Heart right ventricle (tissue), 16 donors: Measurements from ENCODE around the gene MAST2. TPM values are rescaled to one million over a fixed set of nuclear protein-coding genes. Genes with fewer than 3 reads are reported as not detected.

Experiments
- ATAC-seq, 8 donors: fragments of 200-7000 bp; cut with Tn5 transposase; one replicate each; pipeline ENCODE4 v1.9.1; 2020; ENCODE audit warnings: mild to moderate bottlenecking in 8 of 8, moderate library complexity in 8 of 8, moderate number of reproducible peaks in 1 of 8
- DNase-seq, 2 donors: peaks; one replicate each; pipeline ENCODE4 v3.0.0-alpha.2; 2020
- H3K27ac ChIP-seq, 10 donors: fragments of 200-600 bp; sonication (generic) in 2 of 10; one replicate each; pipeline versions ENCODE4 v1.5.0 to v1.8.0; 2020 to 2022; ENCODE audit warnings: mild to moderate bottlenecking in 3 of 10
- H3K27me3 ChIP-seq, 7 donors: fragments of 200-600 bp; one replicate each; pipeline ENCODE4 v1.8.0; 2021 to 2022; ENCODE audit warnings: mild to moderate bottlenecking in 2 of 7
- H3K36me3 ChIP-seq, 9 donors: fragments of 200-600 bp; sonication (generic) in 1 of 9; one replicate each; pipeline versions ENCODE4 v1.5.0 to v1.8.0; 2020 to 2022; ENCODE audit warnings: mild to moderate bottlenecking in 2 of 9
- H3K4me1 ChIP-seq, 9 donors: fragments of 200-600 bp; sonication (generic) in 1 of 9; one replicate each; pipeline versions ENCODE4 v1.5.0 to v1.8.0; 2020 to 2022; ENCODE audit warnings: mild to moderate bottlenecking in 4 of 9
- H3K4me3 ChIP-seq, 10 donors: fragments of 200-600 bp; sonication (generic) in 2 of 10; one replicate each; pipeline versions ENCODE4 v1.5.0 to v1.8.0; 2020 to 2022; ENCODE audit warnings: mild to moderate bottlenecking in 7 of 10, moderate library complexity in 2 of 10
- H3K9me3 ChIP-seq, 11 donors: fragments of 200-600 bp in 10 of 11; sonication (generic) in 2 of 11; one replicate each; pipeline versions ENCODE4 v1.5.0 to v1.8.0; 2013 to 2022; ENCODE audit warnings: mild to moderate bottlenecking in 2 of 11, control low read depth in 1 of 11, moderate library complexity in 1 of 11
- WGBS, 2 donors: extraction: QIAGEN DNeasy Blood & Tissue Kit; methylation state at CpG; one replicate each; pipeline ENCODE4 v1.1.7; 2013; ENCODE audit warnings: inconsistent platforms in 1 of 2; 5-methylcytosine and 5-hydroxymethylcytosine counted together
- intact Hi-C, 10 donors: fragments of 100-400 bp; cut with DNase I; formaldehyde crosslinking; loops; one replicate each; pipeline versions ENCODE4 v1.11.1 to v1.14.2; 2022
- polyA plus RNA-seq, 2 donors: library from polyadenylated mRNA; stranded (reverse); fragments of 200-250 nt; gene quantifications; one replicate each; pipeline ENCODE4 v1.2.3, GENCODE V29; 2013
- total RNA-seq, 10 donors: library from RNA; stranded (reverse); fragmentation: NEBNext Ultra II Directional in 3 of 10; extraction: Animal tissue kit (Norgen Biotek cat#: 25700) in 3 of 10; gene quantifications; one replicate each; pipeline versions ENCODE4 v1.2.1 to v1.2.4, GENCODE V29; 2021 to 2023
- TF ChIP-seq, protein P1 (sequence below), 9 donors: fragments of 200-600 bp; sonication (generic) in 2 of 9; IDR thresholded peaks; one replicate each; pipeline versions ENCODE4 v1.5.0 to v1.8.0; 2021 to 2022; ENCODE audit warnings: antibody characterized with exemption in 9 of 9, mild to moderate bottlenecking in 5 of 9, moderate library complexity in 1 of 9
- donor health status: Arrhythmogenic right ventricular cardiomyopathy.
- donor health status: ischemic (EF 13 %, LVEDD 7.1; RV severe dilation, severe dysfunction).
- donor health status: healthy with polysubstance abuse.
- donor health status: DM: no; HTN: yes; CAD: no.
- donor health status: DM: no; HTN: no; CAD: no.
- donor health status: ischemic (EF 25% LVEDD 6.9; RV normal size, moderate dysfunction).
- donor health status: ischemic (EF 25% LVEDD 5.7; RV mildly dilated, moderate dysfunction).
- donor health status: healthy.
- donor health status: DM: yes; HTN: yes; CAD: no.
- donor health status: Ischemic cardiomyopathy.
- donor health status: ischemic (EF 35%, LVEDD 5.7; RV mildly dilated, moderate dysfunction).
- donor health status: nonischemic (EF 11% LVEDD 7.7; RV severe dilation, severe dysfunction).
- donor health status: DM: yes; HTN: yes; CAD: no.
- donor health status: PGD.
- donor health status: ischemic (EF 29% LVEDD 5.4; RV normal size, mild dysfunction).
- donor health status: nonischemic (EF 23%, LVEDD 6.1; RV moderate dilation, normal function).

Gene MAST2
- total and polyA plus RNA-seq, 12 donors = 66.4 to 129 (median 83.2) TPM

DNA sequence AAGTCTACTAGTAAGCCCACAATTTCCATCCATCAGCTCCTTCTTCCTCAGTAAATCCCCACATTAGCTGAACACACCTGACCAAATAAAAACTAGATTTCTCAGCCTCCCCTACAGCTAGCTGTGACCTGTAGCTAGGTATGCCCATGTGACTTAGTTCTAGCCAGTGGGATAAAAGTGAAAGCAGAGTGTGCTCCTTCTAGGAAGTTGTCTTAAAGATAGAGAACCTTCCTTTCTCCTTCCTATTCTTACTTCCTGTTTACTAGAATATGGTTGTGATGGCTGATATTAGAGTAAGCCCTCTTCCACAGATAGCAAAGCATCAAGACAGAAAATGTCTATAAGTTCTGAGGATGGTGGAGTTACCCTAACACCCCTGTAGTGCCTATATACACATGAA, 262.0 kb downstream of the MAST2 start:
- Histone ChIP-seq H3K9me3 (no peaks in the 10 kb centered on the region), H3K27ac (peak overlapping the region in 2 of 10 donors; percentile 36 to 41), H3K27me3 (no peaks in the 10 kb centered on the region), H3K4me1 (peaks cover 0 to 47% (median 10%) of the 10 kb centered on the region in 9 donors), H3K4me3 (no peak overlapping the region), H3K36me3 (peaks cover 0 to 97% (median 16%) of the 10 kb centered on the region in 9 donors)
- intact Hi-C loops = loop anchor here in 1 of 10 donors (10.0 kb wide), 1 partner anchor 49 kb away; no protein-coding TSS in a partner anchor
- DNase-seq (no peak), ATAC-seq (peak in 2 of 8 donors; percentile 29 to 42)
- TF ChIP-seq, protein P1, sequence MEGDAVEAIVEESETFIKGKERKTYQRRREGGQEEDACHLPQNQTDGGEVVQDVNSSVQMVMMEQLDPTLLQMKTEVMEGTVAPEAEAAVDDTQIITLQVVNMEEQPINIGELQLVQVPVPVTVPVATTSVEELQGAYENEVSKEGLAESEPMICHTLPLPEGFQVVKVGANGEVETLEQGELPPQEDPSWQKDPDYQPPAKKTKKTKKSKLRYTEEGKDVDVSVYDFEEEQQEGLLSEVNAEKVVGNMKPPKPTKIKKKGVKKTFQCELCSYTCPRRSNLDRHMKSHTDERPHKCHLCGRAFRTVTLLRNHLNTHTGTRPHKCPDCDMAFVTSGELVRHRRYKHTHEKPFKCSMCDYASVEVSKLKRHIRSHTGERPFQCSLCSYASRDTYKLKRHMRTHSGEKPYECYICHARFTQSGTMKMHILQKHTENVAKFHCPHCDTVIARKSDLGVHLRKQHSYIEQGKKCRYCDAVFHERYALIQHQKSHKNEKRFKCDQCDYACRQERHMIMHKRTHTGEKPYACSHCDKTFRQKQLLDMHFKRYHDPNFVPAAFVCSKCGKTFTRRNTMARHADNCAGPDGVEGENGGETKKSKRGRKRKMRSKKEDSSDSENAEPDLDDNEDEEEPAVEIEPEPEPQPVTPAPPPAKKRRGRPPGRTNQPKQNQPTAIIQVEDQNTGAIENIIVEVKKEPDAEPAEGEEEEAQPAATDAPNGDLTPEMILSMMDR (IDR thresholded peaks at IDR 0.05) = no peak

DNA sequence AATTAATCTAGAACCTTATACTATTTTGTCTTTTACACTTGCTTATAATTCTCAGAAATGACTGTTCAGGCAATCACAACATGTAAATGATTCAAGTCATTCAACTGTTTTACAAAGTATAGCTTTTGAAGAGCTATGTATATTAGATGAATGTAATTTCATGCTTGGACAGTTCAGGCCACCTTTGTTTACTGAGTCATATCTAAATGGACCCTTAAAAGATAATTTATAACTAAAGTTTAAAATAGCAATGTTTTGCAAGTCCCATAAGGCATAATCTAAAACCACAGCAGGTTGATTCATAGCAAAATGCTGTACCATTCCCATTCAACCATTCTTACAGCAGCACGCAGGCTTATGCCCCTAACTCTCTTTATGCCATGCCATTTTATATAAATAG, 264.2 kb downstream of the MAST2 start:
- DNase-seq = no peak
- no peaks in the 10 kb centered on the region for H3K9me3 ChIP-seq
- intact Hi-C loops = loop anchor here in 1 of 10 donors (10.0 kb wide), 1 partner anchor 47 kb away; no protein-coding TSS in a partner anchor
- no peak overlapping the region for H3K4me3 ChIP-seq
- no peak for ATAC-seq
- WGBS, 2 donors = 96 to 97% methylated on average over 1 of the region's 1 CpG
- H3K4me1 ChIP-seq = peaks cover 0 to 47% (median 14%) of the 10 kb centered on the region in 9 donors
- TF ChIP-seq, protein P1 (IDR thresholded peaks at IDR 0.05) = no peak
- H3K36me3 ChIP-seq = peaks cover 0 to 90% (median 7%) of the 10 kb centered on the region in 9 donors
- no peaks in the 10 kb centered on the region for H3K27me3 ChIP-seq
- no peak overlapping the region for H3K27ac ChIP-seq

DNA sequence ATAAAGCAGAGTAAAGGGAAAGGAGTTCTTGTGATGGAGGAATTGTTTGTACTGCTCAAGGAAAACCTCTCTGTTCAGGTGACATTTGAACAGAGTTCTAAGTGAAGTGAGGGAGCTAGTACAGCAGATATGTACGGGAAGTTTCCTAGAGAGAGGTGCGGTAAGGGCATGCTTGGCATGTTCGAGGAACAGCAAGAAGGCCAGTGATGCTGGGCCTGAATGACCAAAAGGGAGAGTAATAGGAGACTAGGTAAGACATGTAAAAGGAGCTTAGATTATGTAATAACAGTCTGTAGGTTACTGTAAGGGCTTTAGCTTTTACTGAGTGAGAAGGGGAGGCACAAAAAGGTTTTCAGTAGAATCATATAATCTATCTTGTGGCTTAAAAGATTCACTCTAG, 265.1 kb downstream of the MAST2 start:
- ATAC-seq (no peak), DNase-seq (no peak)
- Histone ChIP-seq H3K27me3 (no peaks in the 10 kb centered on the region), H3K4me3 (no peak overlapping the region), H3K27ac (no peak overlapping the region), H3K36me3 (peaks cover 0 to 91% (median 7%) of the 10 kb centered on the region in 9 donors), H3K9me3 (no peaks in the 10 kb centered on the region), H3K4me1 (peaks cover 0 to 41% (median 12%) of the 10 kb centered on the region in 9 donors)
- TF ChIP-seq, protein P1 (IDR thresholded peaks at IDR 0.05) = no peak
- intact Hi-C loops = loop anchor here in 1 of 10 donors (10.0 kb wide), 1 partner anchor 46 kb away; no protein-coding TSS in a partner anchor
- 86 to 87% methylated on average over 3 of the region's 3 CpGs for WGBS, 2 donors

DNA sequence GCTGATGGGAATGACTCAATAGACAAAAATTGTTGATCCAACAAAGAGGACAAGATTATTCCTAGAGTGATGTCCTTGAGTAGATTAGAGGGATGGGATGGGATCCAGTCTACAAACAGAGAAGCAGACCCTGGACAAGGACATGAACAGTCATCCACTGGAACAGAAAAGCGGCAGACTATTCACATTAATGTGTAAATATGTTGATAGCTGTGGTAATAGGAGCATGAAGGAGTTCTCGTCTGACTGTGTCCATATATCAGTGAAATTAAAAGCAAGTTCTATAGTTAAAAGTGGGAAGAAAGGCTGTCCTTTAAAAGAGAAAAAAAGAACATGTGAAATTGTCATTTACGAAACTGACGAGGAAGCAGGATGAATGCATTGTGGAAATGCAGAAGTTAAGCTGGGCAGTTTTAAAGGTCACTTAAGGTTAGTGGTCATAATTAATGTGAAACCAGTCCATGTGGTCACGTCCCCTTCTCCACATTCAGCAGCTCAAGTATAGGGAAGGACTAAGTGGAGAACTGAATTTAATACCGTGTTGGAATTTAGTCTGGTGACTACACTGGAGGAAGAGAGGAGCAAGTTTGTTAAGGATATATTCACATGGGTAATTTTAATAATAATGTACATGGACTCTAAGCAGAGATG, 266.9 kb downstream of the MAST2 start:
- TF ChIP-seq, protein P1 (IDR thresholded peaks at IDR 0.05) = no peak
- 76 to 78% methylated on average over 6 of the region's 6 CpGs for WGBS, 2 donors
- H3K9me3 ChIP-seq = no peaks in the 10 kb centered on the region
- H3K4me1 ChIP-seq = peaks cover 0 to 31% (median 12%) of the 10 kb centered on the region in 9 donors
- DNase-seq (no peak), ATAC-seq (peak in 7 of 8 donors; percentile 46 to 76 (median 66))
- H3K27ac ChIP-seq = peak overlapping the region in 2 of 10 donors; percentile 12 to 68
- peak overlapping the region in 1 of 10 donors; percentile 5 for H3K4me3 ChIP-seq
- intact Hi-C loops = no loop called here
- no peaks in the 10 kb centered on the region for H3K27me3 ChIP-seq
- H3K36me3 ChIP-seq = peaks cover 0 to 90% (median 7%) of the 10 kb centered on the region in 9 donors
